COLO668 (cell line): ENCODE measurements around the gene KREMEN1.

ENCODE experiments used
- DNase-seq: peaks from one replicate; lab custom pipeline; 2025; ENCODE audit not compliant: unreplicated experiment; lab: John Stamatoyannopoulos, UW

The KREMEN1 gene

DNA sequence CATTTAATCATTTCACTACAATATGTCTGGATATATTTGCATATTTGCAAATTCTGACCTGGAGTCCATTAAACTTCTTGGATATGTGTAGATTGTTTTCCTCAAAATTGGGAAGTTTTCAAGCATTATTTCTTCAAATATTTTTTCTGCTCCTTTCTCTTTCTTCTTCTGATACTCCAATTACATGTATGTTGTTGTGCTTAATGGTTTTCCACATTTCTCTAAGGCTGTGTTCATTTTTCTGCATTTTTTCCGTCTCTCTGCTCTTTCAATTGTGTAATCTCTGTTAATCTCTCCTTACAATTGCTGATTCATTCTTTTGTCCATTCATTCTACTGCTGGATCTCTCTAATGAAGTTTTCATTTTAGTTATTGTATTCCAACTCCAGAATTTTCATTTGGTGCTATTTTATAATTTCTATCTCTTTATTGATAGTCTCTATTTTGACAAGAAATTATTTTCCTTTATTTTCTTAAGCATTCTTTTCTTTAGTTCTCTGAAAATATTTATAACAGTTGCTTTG is 102.5 kb downstream of the KREMEN1 start:
- no peak for DNase-seq

DNA sequence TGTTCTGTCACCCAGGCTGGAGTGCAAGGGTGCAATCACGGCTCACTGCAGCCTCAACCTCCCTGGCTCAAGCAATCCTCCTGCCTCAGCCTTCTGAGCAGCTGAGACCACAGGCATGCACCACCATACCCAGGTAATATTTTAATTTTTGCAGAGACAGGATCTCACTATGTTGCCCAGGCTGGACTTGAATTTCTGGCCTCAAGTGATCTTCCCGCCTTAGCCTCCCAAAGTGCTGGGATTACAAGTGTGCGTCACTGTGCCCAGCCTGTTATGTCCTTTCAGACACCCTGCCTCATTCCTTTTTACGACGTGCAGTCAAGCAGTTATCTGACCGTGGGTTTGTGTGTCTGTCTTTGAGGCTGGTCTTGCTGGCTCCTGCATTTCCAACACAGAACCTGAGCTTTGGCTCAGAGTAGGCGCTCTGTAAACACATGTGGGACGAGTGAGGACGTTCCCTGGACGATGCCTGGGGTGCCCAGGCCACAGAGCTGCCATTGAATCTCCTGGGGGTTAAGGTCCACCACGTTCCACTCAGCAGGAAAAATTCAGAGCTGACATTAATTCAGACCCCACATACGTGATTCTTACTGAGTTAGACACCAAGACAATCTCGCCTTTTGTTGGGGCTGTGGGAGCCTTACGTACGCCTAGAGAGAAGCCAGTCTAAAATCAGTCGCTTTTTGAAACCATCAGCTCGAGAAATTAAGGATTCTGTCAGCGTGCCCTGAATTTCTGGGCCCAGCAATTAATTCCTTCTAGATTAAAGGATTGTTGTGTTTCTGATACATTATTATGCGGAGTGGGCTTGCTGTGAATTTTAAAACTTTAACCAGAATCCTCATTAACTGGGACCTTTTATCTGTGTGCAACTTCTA is 111.4 kb downstream of the KREMEN1 start:
- no peak for DNase-seq

DNA sequence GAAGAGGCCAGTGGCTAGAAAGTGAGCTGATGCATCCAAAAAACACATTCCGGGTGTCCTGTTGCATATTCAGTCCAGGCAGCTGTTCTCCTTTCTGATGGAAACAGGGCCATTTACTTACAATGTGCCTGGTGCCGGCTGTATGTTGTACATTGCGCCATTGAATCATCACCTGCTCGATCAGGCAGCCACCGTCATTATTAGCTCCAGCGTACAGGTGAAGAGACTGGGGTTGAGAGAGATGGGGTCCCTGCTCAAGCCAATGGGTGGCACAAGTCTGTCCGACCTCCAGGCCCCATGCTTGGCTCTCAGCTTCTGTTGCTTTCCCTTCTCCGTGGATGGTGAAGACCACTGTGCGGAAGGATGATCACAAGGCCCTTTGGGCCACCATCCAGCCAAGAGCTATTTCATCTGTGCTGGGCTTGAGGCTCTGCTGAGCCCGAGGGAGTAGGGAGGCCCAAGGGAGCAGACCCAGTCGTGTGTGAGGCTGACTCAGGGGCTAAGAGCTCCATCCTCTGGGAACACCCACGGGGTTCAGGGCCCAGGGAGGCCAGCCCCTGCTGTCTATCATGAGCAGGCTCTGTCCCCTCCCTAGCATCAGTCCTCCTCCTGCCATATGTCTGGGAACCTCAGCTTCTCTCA is 112.1 kb downstream of the KREMEN1 start:
- no peak for DNase-seq

DNA sequence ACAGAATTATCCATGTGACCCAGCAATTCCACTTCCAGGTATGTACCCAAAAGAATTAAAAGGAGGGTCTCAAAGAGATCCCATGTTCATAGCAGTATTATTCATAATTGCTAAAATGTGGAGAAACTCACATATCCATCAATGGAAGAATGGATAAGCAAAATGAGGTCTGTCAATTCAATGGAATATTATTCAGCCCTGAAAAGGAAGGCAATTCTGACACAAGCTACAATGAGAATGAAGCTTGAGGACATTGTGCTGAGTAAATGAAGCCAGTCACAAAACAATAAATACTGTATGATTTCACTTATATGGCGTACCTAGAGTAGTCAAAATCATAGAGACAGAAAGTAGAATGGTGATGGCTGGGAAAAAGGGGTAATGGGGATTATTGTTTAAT is 113.5 kb downstream of the KREMEN1 start:
- DNase-seq, result no peak

DNA sequence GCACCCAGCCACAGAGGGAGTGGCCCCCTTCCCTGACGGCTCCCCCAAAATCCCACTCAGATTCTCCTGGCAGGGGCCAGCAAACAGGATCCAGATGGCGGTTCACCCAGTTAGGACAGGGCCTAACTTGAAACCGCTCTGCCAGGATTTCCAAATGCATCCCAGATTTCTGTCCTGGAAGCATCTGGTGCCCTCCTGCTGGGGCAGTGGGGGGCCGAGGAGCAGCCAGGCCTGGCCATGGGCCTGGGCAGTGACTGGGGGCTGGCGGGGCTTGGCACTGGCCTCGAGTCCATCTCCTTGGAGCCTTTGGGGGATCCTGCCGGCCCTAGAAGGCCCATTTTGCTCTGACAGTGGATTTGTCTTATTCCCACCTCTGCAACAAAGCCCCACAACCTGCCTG is 115.0 kb downstream of the KREMEN1 start:
- no peak for DNase-seq

DNA sequence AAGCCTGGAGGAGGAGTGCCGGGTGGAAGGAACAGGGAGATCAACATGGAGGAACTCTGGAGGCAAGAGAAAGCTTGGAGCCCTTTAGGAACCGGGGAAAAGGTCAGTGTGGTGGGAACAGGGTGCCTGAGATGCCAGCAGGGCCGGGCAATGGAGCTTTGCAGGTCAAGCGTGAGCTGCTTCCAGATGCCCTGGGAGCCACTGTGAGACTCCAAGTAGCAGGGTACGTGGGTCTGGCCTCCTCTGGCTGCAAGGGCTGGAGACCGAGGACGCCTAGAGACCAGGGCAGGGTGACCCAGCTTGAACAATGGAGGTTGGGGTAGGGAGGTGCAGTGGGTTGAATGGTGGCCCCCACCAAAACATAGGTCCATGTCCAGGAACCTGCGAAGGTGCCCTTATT is 117.2 kb downstream of the KREMEN1 start:
- no peak for DNase-seq

DNA sequence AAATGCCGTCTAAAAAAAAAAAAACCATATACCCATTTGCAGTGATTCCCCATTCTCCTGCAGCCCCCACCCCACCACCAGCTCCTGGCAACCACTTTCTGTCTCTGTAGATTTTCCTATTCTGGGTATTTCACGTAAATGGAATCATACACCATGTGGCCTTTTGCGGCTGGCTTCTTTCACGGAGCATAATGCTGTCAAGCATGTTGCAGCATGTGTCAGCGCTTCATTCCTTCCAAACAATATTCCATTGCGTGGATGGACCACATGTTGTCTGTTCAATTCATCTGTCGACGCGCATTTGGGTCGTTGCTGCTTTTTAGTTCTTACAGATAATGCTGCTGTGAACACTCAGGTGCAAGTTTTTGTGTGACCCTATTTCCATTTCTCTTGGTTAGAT is 118.1 kb downstream of the KREMEN1 start:
- no peak for DNase-seq

DNA sequence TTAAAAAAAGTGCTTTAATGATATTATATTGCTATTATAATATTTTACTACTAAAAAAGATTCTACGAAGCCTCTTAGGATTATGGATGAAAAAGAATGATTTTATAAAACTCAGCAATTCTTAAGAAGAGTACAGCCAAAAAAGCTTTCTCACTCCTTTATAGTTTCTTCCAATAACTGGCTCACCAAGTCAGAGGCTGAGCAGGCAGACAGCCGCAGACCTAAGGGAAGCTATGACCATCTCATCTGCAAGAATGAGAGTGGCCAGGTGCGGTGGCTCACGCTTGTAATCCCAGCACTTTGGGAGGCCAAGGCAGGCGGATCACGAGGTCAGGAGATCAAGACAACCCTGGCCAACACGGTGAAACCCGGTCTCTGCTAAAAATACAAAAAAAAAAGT is 120.2 kb downstream of the KREMEN1 start:
- DNase-seq, result no peak

DNA sequence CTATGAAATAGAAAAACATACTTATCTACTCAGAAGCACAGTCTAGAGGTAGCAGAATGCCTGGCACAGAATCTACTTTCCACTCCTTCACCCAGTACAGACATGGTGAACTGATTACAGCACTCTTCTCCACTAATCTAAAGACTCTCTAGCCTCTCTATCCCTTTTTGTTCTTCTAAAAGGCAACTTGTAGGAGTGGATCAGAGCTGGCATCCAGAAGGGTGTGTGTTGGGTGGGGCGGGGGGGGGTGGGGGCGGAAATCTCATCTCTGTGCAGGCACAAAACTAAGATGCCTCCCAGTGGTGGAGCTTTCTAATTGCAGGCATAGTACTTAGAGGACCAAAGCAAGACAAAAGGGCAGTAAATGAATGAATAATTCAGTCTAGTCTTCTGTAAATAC is 121.3 kb downstream of the KREMEN1 start:
- DNase-seq, result no peak

DNA sequence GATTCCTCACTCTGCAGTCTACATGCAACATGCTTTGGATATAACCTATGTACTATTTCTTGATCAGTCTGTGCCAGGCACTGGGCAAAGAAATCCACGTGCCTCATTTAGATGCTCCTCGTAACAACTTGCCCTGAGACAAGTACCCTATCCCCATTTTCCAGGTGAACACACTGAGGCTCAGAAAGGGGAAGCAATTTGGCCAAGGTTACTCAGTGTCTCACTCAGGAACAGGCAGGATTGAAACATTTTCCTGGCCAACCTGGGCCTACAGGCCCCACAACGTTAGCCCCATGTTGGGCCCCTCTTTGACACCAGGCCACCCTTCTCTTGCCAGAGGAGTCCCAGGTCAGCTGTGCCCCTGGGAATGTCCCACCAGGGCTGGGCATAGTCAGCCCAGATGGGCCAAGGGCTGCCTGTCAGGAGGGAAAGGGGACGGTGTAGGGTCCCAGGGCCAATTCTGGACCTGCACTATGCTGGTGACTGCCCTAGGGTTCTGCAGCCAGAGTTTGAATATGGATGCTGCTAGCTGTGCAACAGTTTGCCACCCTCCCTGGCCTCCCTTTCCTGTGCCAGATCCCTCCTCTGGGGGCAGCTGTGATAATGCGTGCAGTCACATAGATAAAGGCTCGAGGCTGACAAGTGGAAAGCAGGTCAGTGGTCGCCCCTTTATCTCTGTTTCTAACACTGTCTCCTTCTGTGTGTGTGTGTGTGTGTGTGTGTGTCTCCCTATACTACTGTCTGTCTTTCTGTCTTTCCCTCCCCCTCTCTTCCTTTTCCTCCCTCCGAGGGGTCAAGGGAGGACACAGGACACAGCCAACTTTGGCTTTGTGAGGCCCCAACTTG is 122.5 kb downstream of the KREMEN1 start:
- no peak for DNase-seq

DNA sequence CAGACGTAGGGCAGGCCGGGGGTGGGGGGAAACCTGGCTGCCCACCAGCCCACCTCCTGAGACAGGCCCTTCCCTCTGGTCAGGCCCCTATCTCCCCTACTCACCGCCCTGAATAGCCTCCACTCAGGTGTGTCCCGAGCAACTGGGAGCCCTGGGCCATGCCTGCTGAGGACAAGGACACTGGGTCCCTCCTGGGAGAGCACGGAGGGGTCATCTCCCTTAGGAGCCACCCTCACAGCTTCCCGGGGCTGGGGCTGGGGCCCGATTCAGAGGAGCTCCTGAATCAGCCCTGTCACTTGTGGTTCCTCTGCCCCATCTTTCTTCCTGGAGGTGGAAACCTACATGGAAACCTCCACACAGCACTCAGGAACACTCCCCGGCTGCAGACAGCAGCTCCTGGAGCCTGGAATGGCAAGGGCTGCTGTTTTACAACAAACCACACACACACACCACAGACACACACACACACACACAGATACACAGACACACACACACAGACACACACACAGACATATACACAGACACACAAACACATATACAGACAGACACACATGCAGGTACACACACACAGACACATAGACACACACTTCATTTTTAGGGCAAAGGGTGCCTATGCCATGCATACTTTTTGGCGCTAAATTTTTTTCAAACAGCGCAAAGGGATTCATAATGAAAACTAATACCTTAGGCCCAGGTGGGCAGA is 123.3 kb downstream of the KREMEN1 start:
- no peak for DNase-seq

DNA sequence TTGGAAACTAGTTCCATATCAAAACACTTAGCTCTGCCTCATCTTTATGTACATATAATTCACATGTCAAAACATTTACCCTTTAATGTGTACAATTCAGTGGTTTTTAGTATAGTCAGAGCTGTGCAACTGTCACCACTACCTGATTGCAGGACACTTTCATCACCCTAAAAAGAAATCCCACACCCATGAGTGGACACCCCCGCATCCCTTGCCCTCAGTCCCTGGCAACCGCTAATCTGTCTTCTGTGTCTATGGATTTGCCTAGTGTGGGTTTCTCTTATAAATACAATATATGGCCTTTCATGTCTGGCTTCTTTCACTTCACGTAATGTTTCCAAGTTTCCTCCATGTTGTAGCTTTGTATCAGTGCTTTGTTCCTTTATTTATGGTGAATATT is 124.3 kb downstream of the KREMEN1 start:
- no peak for DNase-seq

DNA sequence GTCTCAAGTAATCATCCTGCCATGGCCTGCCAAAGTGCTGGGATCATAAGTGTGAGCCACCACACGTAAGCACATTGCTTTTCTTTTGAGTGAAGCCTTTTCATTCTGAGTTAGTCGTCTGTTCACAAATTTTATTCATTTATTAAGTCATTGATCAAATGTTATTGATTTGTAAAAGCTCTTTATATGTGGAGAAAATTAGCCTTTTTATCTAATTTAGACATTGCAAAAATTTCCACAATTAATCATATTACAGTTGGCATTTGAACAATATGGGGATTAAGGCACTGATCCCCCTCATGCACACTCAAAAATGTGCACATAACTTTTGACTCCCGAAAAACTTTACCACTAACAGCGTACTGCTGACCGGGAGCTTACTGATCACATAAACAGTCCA is 125.4 kb downstream of the KREMEN1 start:
- no peak for DNase-seq

DNA sequence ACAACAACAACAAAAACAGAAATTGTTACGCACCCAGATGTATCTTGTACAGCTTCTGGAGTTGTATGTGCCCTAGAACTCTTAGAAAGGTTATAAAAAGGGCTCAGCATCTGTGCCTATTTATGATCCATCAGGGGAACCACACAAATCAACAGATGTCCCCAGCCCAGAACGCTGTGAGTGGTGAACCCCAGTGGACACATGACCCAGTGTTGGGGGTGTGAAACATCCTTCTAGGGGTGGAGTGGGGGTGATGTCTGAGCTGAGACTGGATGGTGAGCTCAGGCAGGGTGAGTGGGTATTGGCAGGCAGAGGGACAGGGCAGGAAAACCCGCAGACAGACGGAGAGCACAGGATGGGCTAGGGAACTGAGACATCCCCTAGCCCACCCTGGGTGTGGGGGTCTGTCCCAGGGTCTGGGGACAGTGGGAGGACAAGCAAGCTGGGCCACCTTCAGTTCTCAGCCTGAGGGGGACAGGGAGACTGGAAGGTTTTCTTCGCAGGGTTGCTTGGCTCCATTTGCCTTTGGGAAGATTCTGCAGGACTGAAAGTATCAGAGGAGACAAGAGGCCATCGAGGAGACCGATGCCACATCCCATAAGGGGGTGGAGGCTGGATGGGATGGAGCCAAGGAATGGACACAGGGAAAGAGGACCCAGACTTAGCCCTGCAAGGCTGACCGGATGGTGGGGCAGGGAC is 127.0 kb downstream of the KREMEN1 start:
- DNase-seq, result no peak

DNA sequence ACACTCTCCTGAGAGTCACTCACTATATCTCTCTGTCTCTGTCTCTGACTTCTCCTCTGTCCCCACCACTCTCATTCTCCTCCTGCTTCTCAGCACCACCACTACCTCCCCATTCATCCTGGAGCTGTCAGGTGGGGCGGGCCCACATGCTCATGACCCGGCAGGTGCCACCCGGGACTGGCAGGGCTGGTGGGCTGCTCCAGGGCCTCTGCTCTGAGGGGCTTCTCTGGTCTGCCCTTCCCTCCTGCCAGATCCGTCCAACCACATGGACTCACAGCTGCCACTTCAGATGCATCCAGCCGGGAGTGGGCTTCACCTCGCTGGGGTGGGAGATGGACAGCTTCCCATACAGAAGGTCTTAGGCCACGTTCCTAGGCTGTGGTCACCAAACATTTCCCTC is 128.1 kb downstream of the KREMEN1 start:
- DNase-seq, result no peak

DNA sequence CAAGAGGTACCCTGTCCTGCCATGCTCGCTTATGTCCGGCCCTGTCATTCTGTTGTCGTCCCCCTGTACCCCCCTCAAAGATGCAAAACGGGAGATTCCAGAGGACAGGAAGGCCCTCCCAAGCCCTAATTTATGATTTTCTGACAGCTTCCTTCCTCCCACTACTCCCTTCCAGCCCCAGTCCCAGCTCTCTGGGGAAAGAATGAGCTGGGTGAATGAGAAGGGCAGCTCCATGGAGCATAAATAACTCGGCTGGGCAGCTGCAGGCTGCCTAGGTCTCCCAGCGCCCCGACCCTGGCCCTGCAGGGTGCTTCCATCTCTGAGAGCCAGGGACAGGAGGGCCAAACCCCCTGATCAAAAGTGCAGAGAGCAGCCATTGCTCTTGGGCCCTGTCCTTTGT is 128.9 kb downstream of the KREMEN1 start:
- DNase-seq, result no peak

DNA sequence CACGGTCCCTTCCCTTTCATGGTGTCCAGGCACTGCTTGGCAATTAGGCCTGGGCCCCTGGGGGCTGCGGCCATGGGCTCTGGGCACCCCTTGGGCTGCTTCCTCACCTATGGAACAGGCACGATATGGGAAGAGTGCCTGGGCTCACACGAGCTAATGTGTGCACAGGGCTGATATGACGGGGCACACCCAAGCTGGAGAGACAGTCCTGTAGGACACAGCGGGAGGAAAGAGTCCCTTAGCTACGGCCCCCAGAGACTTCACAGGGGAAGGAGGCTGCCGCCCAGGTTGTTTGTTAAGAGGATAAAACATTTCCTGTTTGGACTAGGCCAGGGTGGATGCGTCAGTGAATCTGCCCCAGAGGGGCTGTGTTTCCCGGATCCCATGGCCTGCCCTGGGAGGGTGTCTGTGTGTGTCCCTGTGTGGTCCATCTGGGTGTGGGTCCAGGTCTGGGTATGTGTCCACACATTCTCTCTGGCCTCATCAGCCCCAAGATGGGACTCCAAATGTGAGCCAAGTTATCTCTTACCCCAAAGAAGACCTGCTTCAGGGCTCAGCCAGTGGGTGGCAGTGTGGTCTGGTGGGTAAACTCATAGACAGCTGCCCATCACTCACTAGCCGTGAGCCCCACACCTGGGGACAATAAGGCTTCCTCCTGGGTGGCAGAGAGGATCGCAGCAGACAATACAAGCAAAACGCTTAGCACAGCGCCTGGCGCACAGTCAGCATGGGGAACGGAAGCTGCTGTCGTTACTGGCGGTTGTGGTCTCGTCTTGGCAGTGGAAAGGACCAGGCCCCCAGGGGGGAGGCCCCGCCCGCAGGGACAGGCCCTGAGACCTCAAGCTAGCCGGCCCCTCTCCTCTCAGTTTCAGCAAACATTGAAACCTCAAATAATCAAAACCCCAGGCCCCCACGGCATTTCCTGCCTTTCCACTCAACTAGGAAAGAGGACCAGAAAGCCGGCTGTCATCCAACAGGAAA is 129.7 kb downstream of the KREMEN1 start:
- DNase-seq, result peak; percentile 56

DNA sequence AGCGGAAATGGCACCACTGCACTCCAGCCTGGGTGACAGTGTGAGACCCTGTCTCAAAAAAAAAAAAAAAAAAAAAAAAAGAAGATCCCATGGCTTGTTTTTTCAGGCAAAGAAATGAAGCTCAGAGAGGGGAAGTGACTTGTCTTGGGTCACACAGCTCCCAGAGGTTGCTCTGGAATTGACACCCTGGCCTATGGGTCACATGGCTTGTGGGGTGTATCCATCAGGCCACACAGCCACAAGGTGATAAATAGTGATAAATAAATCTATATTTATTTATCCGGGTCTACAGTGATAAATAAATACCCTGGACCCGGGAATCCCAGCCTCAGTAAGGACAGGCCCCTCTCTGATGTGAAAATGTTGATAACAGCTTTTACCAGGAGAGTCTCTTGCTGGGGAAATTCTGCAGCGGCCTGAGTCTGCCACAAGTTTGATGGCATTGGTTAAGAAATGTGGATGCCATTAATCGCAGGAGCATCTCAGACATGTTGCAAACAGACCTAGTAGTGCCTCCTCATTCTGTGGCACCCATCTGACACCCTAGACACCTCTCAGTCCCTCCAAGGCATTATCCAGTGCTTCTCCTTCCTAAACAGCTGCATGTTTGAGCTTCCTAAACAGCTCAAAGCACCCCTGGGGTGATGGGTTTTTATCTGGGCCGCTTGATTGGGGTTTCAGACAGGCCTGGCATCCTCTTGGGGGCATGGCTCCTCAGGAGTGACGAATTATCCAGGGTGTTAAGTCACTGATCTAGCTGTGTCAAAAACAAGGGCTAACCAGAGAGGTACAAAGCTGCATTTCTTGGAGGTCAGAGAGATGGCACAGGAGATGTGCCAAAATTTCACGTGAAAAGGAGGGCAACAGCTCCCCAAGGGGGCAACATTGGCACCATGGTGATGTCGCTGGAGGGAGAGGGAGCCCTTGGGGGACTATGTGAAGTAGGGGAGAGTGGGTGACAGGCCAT is 130.9 kb downstream of the KREMEN1 start:
- no peak for DNase-seq
